ENCODE measurements around the gene ACTL6A.

- TF ChIP-seq POLR2AphosphoS5 (IDR thresholded peaks at IDR 0.05) (no peak), CTCF (IDR thresholded peaks at IDR 0.05) (no peak)
Observed at GRCh38 chr3:179544981-179545645, 17.6 kb upstream of the ACTL6A start.
